Ovary (tissue), 9 donors: ENCODE results near the gene ISX. TPM values are rescaled to one million over a fixed set of nuclear protein-coding genes. Genes with fewer than 3 reads are reported as not detected.
A peak's percentile ranks its signal among the peaks of the same experiment; 100 is the strongest.
"Not testable (repeated sequence)": the region's sequence is repeated elsewhere in the genome, so short reads cannot be mapped to it uniquely, and the experiment has no call there.

Experiments used
- DNase-seq, 5 donors: peaks; one replicate each; pipeline ENCODE4 v3.0.0-alpha.2; 2019 to 2020
- H3K27ac ChIP-seq, 2 donors: fragments of 200-600 bp; one replicate each; pipeline versions ENCODE4 v1.5.1 to v1.8.0; 2019 to 2022
- H3K27me3 ChIP-seq: fragments of 200-600 bp; one replicate; pipeline ENCODE4 v1.8.0; 2022
- H3K36me3 ChIP-seq: fragments of 200-600 bp; sonication (generic); one replicate; pipeline ENCODE4 v1.5.1; 2019
- H3K4me1 ChIP-seq: one replicate; pipeline ENCODE4 v1.8.1; 2013; ENCODE audit warnings: mild to moderate bottlenecking, moderate library complexity; ENCODE audit not compliant: insufficient read depth
- H3K4me3 ChIP-seq: fragments of 200-600 bp; sonication (generic); one replicate; pipeline ENCODE4 v1.5.1; 2017
- H3K9me3 ChIP-seq, 2 donors: fragments of 200-600 bp in 1 of 2; sonication (generic) in 1 of 2; one replicate each; pipeline versions ENCODE4 v1.5.1 to v1.8.1; 2013 to 2019; ENCODE audit warnings: mild to moderate bottlenecking in 1 of 2, moderate library complexity in 1 of 2
- EP300 ChIP-seq: sonication (generic); formaldehyde crosslinking; IDR thresholded peaks from one replicate; pipeline ENCODE4 v1.6.1; 2017; ENCODE audit warnings: antibody characterized with exemption
- POLR2A ChIP-seq: fragments of 450-650 bp; IDR thresholded peaks from one replicate; pipeline ENCODE4 v1.6.1; 2017; ENCODE audit warnings: antibody characterized with exemption, mild to moderate bottlenecking, moderate library complexity
- WGBS, 3 donors: extraction: QIAGEN DNeasy Blood & Tissue Kit in 1 of 3; methylation state at CpG; one replicate each; pipeline versions ENCODE4 v1.1.5 to v1.1.7; 2013 to 2017; 5-methylcytosine and 5-hydroxymethylcytosine counted together
- intact Hi-C, 4 donors: fragments of 100-400 bp; cut with DNase I; formaldehyde crosslinking; loops; one replicate each; pipeline versions ENCODE4 v1.11.0 to v1.15.1; 2022 to 2023
- polyA plus RNA-seq, 2 donors: library from polyadenylated mRNA; stranded (reverse); fragments of 200-250 nt in 1 of 2; fragments of 350-450 nt in 1 of 2; fragmentation: Illumina TruSeq in 1 of 2; extraction: RNeasy Lipid Tissue Mini Kit (QIAGEN cat#74804) in 1 of 2; gene quantifications; one replicate each; pipeline ENCODE4 v1.2.3, GENCODE V29; 2013 to 2014
- total RNA-seq, 7 donors: library from RNA; depleted of rRNA in 2 of 7; stranded (reverse); fragments of >200 nt in 2 of 7; fragmentation: NEBNext Ultra II Directional in 3 of 7; extraction: Animal tissue kit (Norgen Biotek cat#: 25700) in 3 of 7; gene quantifications; one replicate each; pipeline versions ENCODE4 v1.1.0 to v1.2.4, GENCODE V29; 2016 to 2023
- TF ChIP-seq, protein P1 (sequence below), 3 donors: fragments of 450-650 bp in 2 of 3; fragments of 200-600 bp in 1 of 3; IDR thresholded peaks; one replicate each; pipeline versions ENCODE4 v1.5.1 to v1.8.0; 2016 to 2022; ENCODE audit warnings: antibody characterized with exemption in 3 of 3, mild to moderate bottlenecking in 1 of 3
- donor health status: DM: no; HTN: no; CAD: no; lungs with moderate emphysema.
- donor health status: DM: no; HTN: no; CAD: no.
- donor health status: Bipolar disorder and iron deficiency.
- donor health status: DM: yes; HTN: yes; CAD: no.
- donor health status: DM: no; HTN: no; CAD: no.
- donor health status: DM: yes; HTN: yes; CAD: no.

Gene ISX
- total and polyA plus RNA-seq, 9 donors: 0.12 TPM; not detected in 8

DNA sequence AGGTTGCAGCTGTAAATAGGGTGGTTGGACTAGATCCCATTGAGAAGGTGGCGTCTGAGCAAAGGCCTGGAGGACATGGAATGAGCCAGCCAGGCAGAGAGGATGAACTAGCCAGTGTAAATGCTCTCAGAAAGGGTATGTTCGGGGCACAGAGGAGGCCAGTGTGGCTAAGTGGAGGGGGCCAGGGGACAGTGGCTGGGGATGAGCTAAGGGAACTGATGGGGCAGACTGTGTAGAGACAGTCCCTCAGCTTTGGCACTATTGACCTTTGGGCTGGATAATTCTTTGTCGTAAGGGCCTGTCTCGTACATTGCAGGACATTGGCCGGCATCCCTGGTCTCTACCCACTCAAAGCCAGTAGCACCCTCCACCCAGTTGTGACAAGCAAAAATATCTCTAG is 43.7 kb upstream of the ISX start:
- no peaks in the 10 kb centered on the region for H3K27me3 ChIP-seq
- intact Hi-C loops: no loop called here
- H3K27ac ChIP-seq: no peak overlapping the region
- no peak for TF ChIP-seq POLR2A
- TF ChIP-seq EP300: no peak
- TF ChIP-seq, protein P1, sequence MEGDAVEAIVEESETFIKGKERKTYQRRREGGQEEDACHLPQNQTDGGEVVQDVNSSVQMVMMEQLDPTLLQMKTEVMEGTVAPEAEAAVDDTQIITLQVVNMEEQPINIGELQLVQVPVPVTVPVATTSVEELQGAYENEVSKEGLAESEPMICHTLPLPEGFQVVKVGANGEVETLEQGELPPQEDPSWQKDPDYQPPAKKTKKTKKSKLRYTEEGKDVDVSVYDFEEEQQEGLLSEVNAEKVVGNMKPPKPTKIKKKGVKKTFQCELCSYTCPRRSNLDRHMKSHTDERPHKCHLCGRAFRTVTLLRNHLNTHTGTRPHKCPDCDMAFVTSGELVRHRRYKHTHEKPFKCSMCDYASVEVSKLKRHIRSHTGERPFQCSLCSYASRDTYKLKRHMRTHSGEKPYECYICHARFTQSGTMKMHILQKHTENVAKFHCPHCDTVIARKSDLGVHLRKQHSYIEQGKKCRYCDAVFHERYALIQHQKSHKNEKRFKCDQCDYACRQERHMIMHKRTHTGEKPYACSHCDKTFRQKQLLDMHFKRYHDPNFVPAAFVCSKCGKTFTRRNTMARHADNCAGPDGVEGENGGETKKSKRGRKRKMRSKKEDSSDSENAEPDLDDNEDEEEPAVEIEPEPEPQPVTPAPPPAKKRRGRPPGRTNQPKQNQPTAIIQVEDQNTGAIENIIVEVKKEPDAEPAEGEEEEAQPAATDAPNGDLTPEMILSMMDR (IDR thresholded peaks at IDR 0.05): no peak
- H3K4me1 ChIP-seq: no peaks in the 10 kb centered on the region
- no peaks in the 10 kb centered on the region for H3K36me3 ChIP-seq
- H3K9me3 ChIP-seq: no peaks in the 10 kb centered on the region
- no peak for DNase-seq
- H3K4me3 ChIP-seq: no peak overlapping the region
- WGBS, 3 donors: 87 to 91% (median 89%) methylated on average over 5 of the region's 5 CpGs

DNA sequence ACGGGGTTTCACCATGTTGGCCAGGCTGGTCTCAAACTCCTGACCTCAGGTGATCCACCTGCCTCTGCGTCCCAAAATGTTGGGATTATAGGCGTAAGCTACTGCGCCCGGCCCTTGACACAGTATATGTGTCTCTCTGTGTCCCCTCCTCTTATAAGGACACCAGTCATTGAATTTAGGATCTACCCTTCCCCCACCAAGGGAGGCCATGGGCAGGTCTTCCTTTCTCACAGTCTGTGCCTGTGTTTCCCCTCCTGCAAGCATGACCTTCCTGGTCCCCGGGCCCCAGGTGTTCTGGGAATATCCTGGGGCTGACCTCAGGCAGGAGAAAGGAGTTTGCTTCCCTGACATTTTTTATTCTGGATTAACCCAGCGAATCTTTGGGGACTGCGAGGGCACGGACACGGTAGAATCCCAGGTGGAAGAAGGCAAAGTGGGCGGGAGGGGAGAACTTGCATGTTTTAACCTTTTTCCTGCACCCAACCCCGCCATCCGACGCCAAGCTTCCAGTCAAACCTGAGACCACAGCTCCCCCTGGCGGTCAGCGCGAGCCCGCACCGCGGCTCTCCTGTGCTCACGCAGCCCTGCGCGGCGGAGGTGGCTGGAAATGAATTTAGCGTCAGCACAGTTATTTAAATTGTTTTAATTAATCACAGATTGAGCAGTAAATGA is 42.1 kb upstream of the ISX start:
- TF ChIP-seq, protein P1 (IDR thresholded peaks at IDR 0.05): peak in 1 of 3 donors; percentile 31
- TF ChIP-seq POLR2A: no peak
- peak; percentile 25 to 66 (median 53) for DNase-seq
- 18 to 22% (median 21%) methylated on average over 25 of the region's 25 CpGs for WGBS, 3 donors
- Histone ChIP-seq H3K4me1 (no peaks in the 10 kb centered on the region), H3K4me3 (no peak overlapping the region), H3K36me3 (no peaks in the 10 kb centered on the region), H3K27me3 (no peaks in the 10 kb centered on the region), H3K9me3 (no peaks in the 10 kb centered on the region), H3K27ac (no peak overlapping the region)
- intact Hi-C loops: no loop called here

DNA sequence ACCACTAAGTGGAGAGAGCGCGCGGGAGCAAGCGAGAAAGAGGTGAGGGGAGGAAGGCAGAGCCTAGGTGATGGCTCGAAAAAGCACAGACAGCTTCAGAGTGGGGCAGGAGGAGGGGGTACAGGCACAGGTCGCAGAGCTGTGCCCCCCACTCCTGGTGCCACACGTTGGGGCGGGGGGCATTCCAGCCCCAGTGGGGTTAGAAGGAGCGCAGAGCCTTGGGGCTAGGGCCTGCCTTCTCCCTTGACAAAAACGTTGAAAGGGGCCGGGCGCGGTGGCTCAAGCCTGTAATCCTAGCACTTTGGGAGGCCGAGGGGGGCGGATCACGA is 41.6 kb upstream of the ISX start:
- H3K4me1 ChIP-seq: no peaks in the 10 kb centered on the region
- no peaks in the 10 kb centered on the region for H3K9me3 ChIP-seq
- no peak overlapping the region for H3K27ac ChIP-seq
- H3K36me3 ChIP-seq: no peaks in the 10 kb centered on the region
- no peak overlapping the region for H3K4me3 ChIP-seq
- intact Hi-C loops: no loop called here
- no peak for DNase-seq
- TF ChIP-seq EP300 (no peak), POLR2A (no peak)
- WGBS, 3 donors: 30 to 35% (median 34%) methylated on average over 16 of the region's 16 CpGs
- no peaks in the 10 kb centered on the region for H3K27me3 ChIP-seq

DNA sequence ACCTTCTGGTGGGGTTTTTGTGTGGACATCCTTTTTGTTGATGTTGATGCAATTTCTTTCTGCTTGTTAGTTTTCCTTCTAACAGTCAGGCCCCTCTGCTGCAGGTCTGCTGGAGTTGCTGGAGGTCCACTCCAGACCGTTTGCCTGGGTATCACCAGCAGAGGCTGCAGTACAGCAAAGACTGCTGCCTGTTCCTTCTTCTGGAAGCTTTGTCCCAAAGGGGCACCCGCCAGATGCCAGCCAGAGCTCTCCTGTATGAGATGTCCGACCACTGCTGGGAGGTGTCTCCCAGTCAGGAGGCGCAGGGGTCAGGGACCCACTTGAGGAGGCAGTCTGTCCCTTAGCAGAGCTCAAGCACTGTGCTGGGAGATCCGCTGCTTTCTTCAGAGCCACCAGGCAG is 35.8 kb upstream of the ISX start:
- not testable (repeated sequence) for H3K27me3 ChIP-seq, H3K4me1 ChIP-seq, DNase-seq, H3K27ac ChIP-seq, H3K4me3 ChIP-seq, H3K36me3 ChIP-seq, H3K9me3 ChIP-seq
- WGBS, 3 donors: 75 to 79% (median 78%) methylated on average over 5 of the region's 5 CpGs
- intact Hi-C loops: loop anchor here in 1 of 4 donors (5.0 kb wide), 1 partner anchor 1617 kb away; no protein-coding TSS in a partner anchor

DNA sequence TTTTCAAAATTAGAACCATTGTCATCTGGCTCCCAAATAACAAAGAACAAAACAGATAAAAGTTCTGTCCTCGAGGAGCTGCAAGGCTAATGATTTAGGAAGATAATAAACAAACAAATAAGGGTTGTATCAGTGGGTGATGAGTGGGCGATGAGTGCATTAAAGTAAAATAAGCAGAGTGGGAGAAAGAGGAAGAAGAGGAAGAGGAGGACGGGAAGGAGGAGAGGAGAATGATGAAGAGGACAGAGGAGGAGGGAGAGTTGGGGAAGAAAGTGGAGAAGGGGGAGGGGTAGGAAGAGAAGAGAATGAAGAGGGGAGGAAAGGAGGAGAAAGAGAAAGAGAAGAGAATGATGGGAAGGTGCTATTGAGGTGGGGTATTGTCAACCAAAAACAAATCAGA is 33.4 kb upstream of the ISX start:
- no peak for DNase-seq
- Histone ChIP-seq H3K9me3 (no peaks in the 10 kb centered on the region), H3K27me3 (no peaks in the 10 kb centered on the region), H3K4me1 (no peaks in the 10 kb centered on the region), H3K27ac (no peak overlapping the region), H3K36me3 (no peaks in the 10 kb centered on the region), H3K4me3 (no peak overlapping the region)
- TF ChIP-seq POLR2A (no peak), EP300 (no peak)
- TF ChIP-seq, protein P1 (IDR thresholded peaks at IDR 0.05): no peak
- intact Hi-C loops: loop anchor here in 1 of 4 donors (5.0 kb wide), 1 partner anchor 1615 kb away; no protein-coding TSS in a partner anchor
- WGBS, 3 donors: 29 to 50% (median 41%) methylated on average over 3 of the region's 3 CpGs
